Glutamatergic neuron (in vitro differentiated cells): ENCODE data around the gene BPHL. TPM values are rescaled to one million over a fixed set of nuclear protein-coding genes. Genes with fewer than 3 reads are reported as not detected.
"Not testable (repeated sequence)": the region's sequence is repeated elsewhere in the genome, so short reads cannot be mapped to it uniquely, and the experiment has no call there.

Experiments
- DNase-seq: peaks from one replicate; pipeline ENCODE4 v3.0.0; 2022
- H3K27ac Mint-ChIP-seq: one replicate; pipeline ENCODE4 v1.8.0; 2020; ENCODE audit warnings: mild to moderate bottlenecking, mixed read lengths, inconsistent platforms; ENCODE audit not compliant: unreplicated experiment
- H3K27me3 Mint-ChIP-seq: one replicate; pipeline ENCODE4 v1.8.0; 2020; ENCODE audit warnings: mild to moderate bottlenecking, moderate library complexity, mixed read lengths, inconsistent platforms; ENCODE audit not compliant: unreplicated experiment
- H3K36me3 Mint-ChIP-seq: one replicate; pipeline ENCODE4 v1.8.0; 2020; ENCODE audit warnings: mild to moderate bottlenecking, mixed read lengths, inconsistent platforms; ENCODE audit not compliant: unreplicated experiment
- H3K4me1 Mint-ChIP-seq: one replicate; pipeline ENCODE4 v1.8.0; 2020; ENCODE audit warnings: mild to moderate bottlenecking, low read depth, mixed read lengths, inconsistent platforms; ENCODE audit not compliant: unreplicated experiment
- H3K4me3 Mint-ChIP-seq: one replicate; pipeline ENCODE4 v1.8.0; 2020; ENCODE audit warnings: mild to moderate bottlenecking, mixed read lengths, inconsistent platforms; ENCODE audit not compliant: unreplicated experiment
- H3K9me3 Mint-ChIP-seq: one replicate; pipeline ENCODE4 v1.8.0; 2020; ENCODE audit warnings: mild to moderate bottlenecking, moderate library complexity, mixed read lengths, inconsistent platforms; ENCODE audit not compliant: unreplicated experiment
- CTCF ChIP-seq: fragments of 200-600 bp; sonication (generic); IDR thresholded peaks from one replicate; pipeline ENCODE4 v1.5.0; 2021; ENCODE audit not compliant: partially characterized antibody, unreplicated experiment
- total RNA-seq: library from RNA; stranded (reverse); fragmentation: NEBNext Ultra II Directional; extraction: Animal tissue kit (Norgen Biotek cat#: 25700); gene quantifications from one replicate; pipeline ENCODE4 v1.2.1, GENCODE V29; 2021; ENCODE audit not compliant: unreplicated experiment

The BPHL gene
- total RNA-seq, 1 donor from 2014 or later: 72.1 TPM

GRCh38 chr6:3186974-3187382, 68.5 kb downstream of the BPHL start:
- peaks cover 6% of the 10 kb centered on the region for H3K9me3 Mint-ChIP-seq
- DNase-seq: no peak
- H3K27ac Mint-ChIP-seq: no peak overlapping the region
- H3K27me3 Mint-ChIP-seq: no peaks in the 10 kb centered on the region
- no peak for TF ChIP-seq CTCF
- H3K4me3 Mint-ChIP-seq: no peak overlapping the region
- H3K36me3 Mint-ChIP-seq: peaks cover 4% of the 10 kb centered on the region
- no peaks in the 10 kb centered on the region for H3K4me1 Mint-ChIP-seq

- no peaks in the 10 kb centered on the region for H3K4me1 Mint-ChIP-seq
- H3K9me3 Mint-ChIP-seq: peaks cover 6% of the 10 kb centered on the region
- no peaks in the 10 kb centered on the region for H3K27me3 Mint-ChIP-seq
- no peak overlapping the region for H3K4me3 Mint-ChIP-seq
- DNase-seq: no peak
- TF ChIP-seq CTCF: no peak
- peaks cover 4% of the 10 kb centered on the region for H3K36me3 Mint-ChIP-seq
- H3K27ac Mint-ChIP-seq: no peak overlapping the region
Measured at GRCh38 chr6:3188262-3188661, 69.8 kb downstream of the BPHL start.

GRCh38 chr6:3189192-3189591, 70.7 kb downstream of the BPHL start:
- H3K27me3 Mint-ChIP-seq, H3K9me3 Mint-ChIP-seq, H3K4me3 Mint-ChIP-seq, H3K4me1 Mint-ChIP-seq, DNase-seq, H3K36me3 Mint-ChIP-seq, H3K27ac Mint-ChIP-seq: not testable (repeated sequence)

GRCh38 chr6:3190056-3190455, 71.5 kb downstream of the BPHL start:
- DNase-seq: no peak
- no peak overlapping the region for H3K4me3 Mint-ChIP-seq
- H3K36me3 Mint-ChIP-seq: peaks cover 4% of the 10 kb centered on the region
- H3K27ac Mint-ChIP-seq: no peak overlapping the region
- H3K4me1 Mint-ChIP-seq: no peaks in the 10 kb centered on the region
- TF ChIP-seq CTCF: no peak
- no peaks in the 10 kb centered on the region for H3K27me3 Mint-ChIP-seq
- peaks cover 4% of the 10 kb centered on the region for H3K9me3 Mint-ChIP-seq

GRCh38 chr6:3190779-3191178, 72.3 kb downstream of the BPHL start:
- H3K27ac Mint-ChIP-seq: no peak overlapping the region
- DNase-seq: no peak
- peaks cover 2% of the 10 kb centered on the region for H3K9me3 Mint-ChIP-seq
- no peak for TF ChIP-seq CTCF
- H3K4me1 Mint-ChIP-seq: no peaks in the 10 kb centered on the region
- peaks cover 4% of the 10 kb centered on the region for H3K36me3 Mint-ChIP-seq
- no peak overlapping the region for H3K4me3 Mint-ChIP-seq
- H3K27me3 Mint-ChIP-seq: no peaks in the 10 kb centered on the region
